Limb (tissue), 2 donors: ENCODE results near the gene MPEG1.
A peak's percentile ranks its signal among the peaks of the same experiment; 100 is the strongest.

Source experiments
- DNase-seq, 2 donors: peaks; one replicate each; pipeline ENCODE4 v3.0.0-alpha.2; 2016; ENCODE audit errors: extremely low spot score in 2 of 2

The MPEG1 gene, protein sequence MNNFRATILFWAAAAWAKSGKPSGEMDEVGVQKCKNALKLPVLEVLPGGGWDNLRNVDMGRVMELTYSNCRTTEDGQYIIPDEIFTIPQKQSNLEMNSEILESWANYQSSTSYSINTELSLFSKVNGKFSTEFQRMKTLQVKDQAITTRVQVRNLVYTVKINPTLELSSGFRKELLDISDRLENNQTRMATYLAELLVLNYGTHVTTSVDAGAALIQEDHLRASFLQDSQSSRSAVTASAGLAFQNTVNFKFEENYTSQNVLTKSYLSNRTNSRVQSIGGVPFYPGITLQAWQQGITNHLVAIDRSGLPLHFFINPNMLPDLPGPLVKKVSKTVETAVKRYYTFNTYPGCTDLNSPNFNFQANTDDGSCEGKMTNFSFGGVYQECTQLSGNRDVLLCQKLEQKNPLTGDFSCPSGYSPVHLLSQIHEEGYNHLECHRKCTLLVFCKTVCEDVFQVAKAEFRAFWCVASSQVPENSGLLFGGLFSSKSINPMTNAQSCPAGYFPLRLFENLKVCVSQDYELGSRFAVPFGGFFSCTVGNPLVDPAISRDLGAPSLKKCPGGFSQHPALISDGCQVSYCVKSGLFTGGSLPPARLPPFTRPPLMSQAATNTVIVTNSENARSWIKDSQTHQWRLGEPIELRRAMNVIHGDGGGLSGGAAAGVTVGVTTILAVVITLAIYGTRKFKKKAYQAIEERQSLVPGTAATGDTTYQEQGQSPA

DNA sequence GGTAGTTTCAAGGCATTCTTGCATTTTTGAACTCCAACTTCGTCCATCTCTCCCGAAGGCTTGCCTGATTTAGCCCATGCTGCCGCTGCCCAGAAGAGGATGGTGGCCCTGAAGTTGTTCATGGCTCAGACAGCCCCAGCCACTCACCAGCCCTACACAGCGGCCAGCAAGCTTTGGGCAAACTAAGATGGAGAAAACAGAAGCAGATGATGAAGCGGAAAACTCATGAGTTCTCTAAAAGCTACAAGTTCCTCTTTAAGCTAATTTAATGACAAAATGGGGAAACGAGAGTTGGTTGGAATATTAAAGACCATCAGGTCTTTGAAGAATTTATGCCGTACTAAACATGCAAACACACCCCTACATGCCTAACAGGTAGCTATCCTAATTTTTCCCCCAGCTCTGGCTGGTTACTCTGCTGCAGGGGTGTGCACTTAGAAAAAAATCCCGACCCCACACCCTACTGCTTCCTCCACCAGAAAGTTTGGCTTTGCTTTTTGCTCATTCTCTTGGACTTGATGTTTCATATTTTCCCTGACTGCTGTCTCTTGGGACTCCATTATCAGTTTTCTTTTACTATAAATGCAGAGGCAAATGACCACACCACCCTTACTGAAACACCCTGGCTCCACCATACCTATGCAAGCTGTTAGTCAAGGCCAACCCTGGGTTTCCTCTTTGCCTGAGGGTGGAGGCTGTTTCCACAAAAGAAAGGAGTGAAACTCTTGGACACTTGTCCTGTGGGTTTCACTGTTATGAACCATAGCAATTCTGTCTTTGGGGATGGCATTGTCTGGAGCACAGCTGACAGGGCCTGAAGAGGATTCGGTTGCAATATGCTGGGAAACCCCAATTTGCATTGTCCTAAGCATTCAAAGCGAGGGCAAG, at the start of gene MPEG1:
Gene MPEG1 (minus strand): TSS at position 184 of the 888 bp plus-strand sequence. CDS start 62 bp downstream, at position 122.
- no peak for DNase-seq

DNA sequence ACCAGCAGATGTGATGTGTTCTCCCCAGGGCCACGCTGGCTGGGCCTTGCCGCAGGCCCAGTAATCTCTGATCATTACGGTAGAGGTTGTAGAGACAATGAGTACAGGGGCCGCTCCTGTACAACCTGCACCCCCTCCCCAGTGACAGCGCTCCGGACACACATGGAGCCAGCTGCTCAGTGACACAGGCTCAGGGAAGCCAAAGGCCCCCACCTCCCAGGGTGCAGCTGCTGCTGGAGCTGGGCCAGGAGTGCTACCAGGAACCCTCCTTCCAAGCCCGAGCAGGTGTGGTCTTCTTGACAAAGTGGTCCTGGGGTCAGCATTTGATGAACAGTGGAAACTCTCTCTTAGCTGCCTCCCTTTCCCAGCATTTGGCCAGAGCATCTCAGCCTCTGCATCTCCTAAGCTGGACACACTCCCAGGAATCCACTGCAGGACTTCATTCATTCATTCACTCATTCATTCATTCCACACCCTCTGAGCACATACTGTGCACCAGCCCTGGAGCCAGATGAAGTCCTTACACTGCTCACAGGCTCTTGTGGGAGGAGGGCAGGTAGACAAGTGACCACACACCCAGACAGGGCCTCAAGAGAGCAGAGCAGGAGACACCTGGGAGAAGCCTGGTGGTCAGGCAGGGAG, 49.6 kb upstream of the MPEG1 start:
- no peak for DNase-seq

GRCh38 chr11:59261150-59261549, 48.4 kb upstream of the MPEG1 start:
- DNase-seq = no peak

GRCh38 chr11:59259867-59260475, 47.2 kb upstream of the MPEG1 start:
- no peak for DNase-seq

GRCh38 chr11:59259047-59259446, 46.3 kb upstream of the MPEG1 start:
- no peak for DNase-seq

DNA sequence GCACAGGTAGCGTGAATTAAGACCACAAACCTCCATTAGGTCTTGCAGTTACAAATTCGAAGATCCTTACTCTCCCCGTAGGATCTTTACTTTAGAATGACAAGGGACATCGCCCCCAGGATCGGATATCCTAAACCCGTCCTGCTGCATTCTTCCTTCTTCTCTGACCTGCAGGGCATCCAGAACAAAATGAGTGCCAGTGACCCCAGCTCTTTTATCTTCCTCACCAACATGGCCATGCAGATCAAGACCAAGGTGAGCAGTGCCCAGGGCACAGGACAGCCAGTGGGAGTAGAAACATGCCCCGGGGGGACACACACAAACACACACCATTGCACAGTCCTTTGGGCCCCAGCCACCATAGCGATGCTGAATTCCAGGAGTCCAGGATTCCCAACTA, 42.6 kb upstream of the MPEG1 start:
- DNase-seq = no peak

DNA sequence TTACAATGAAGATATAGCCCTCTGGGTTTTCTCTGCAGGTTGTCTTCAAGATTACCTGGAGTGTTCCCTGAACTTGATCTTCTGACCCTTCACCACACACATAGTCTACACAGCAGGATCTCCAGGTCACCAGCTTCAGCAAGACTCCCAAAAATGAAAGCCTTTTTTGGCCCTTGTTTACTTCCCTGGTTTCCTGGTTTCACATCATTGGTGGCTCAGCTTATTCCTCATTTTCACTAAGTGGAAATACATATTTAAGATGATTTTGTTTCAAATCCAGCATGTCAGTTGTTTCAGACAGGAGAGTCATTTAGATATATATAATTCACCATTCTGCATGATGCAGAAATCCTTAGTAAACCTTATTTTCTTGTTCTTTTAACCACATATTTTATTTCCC, 41.6 kb upstream of the MPEG1 start:
- no peak for DNase-seq

DNA sequence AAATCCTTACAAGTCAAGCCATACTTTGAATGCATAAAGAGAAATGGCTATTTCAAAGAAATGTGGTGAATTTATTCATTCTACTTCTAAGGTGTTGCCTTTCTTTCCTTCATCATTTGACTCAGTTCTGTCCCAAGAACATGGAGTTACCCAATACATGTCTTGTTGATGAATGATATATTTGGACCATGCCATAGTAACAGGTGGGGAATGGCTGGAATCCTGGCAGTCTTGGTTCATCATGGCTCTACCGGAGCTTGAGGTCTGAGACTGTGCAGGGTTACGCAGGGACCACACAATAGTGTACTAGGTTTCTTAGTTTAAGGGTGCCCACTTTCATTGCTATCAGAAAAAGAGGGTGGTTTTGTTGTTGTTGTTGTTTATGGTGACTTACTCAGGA, 40.3 kb upstream of the MPEG1 start:
- no peak for DNase-seq

- no peak for DNase-seq
Observed at GRCh38 chr11:59249535-59249934, 36.8 kb upstream of the MPEG1 start.

DNA sequence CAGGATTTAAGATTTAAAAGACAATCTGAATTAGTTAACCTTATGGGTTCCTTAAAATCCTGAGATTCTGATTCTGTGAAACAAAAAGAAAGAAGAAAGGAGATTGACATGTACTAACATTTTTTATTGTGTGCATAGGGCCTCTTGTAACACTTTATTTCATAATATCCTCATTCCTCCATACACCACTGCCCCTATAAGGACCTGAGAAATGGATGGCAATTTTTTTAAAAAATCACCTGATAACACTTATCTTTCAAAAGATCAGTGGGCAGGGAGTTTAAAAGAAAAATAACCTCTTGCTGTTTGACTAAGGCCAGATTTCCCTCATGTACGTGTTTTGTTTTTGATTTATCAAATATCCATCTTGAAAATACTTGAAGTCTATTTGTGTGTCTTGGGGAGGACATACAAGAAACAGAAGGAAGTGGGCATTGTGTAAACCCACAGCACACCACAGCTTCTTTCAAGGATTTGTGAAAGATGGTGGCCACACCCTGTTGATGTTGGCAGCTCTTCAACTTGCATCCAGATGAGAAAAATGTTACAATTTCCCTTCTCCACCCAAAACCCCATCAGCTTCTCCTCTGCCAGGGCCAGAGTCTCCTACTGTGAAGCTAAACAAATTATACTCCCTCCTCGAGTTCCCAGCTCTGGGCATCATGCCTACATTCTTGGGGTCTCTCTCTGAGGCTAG, 35.0 kb upstream of the MPEG1 start:
- peak in 1 of 2 donors; percentile 66 for DNase-seq

DNA sequence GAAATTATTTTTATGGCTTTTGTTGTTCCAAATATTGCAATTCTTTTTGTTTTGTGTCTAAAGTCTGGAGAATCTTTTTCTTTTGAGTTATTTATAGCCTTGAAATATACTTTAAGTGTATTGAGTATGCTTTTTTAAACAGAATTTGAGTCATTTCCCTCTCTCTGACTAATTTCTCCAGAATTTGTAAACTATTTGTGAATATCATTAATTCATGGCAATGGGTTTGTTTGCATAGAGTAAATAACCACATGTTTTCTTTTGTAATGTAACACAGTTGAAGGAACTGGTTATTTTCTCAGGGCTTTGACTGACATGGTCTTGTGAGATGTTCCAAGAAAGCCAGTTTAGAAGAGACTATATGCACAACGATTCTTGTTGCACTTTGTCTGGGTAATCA, 30.9 kb upstream of the MPEG1 start:
- no peak for DNase-seq

GRCh38 chr11:59240322-59240721, 27.6 kb upstream of the MPEG1 start:
- no peak for DNase-seq

DNA sequence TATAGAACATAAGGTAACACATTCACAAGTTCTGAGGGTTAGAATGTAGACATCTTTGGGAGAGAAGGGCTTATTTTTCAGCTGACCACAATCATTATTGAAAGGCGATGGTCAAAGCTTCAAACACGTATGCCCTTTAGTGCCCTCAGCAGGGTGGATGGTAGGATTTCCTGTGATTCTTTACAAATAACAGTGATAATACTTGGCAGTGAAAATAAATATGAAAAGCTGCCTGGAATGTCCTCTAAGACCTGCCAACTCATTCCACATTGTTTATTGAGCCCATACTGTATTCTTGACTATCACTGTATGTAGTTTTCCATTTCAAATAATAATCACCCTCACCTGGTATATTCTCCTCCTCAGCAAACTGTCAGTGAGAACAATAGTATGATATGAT, 13.7 kb upstream of the MPEG1 start:
- DNase-seq = no peak

DNA sequence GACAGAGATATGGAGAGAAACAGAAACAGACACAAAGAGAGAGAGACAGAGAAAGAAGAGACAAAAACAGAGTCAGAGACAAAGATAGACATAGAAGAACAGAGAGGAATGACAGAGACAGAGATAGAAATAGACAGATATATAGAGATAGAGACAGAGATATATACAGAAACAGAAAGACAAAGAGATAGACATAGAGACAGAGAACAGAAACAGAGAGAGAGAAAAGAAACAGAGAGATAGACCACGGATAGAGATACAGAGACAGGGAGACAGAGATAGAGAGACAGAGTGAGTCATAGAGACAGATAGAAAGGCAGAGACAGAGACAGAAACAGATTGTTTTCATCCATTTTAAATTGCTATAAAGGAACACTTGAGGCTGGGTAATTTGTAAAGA, 12.3 kb upstream of the MPEG1 start:
- no peak for DNase-seq

GRCh38 chr11:59224351-59224928, 11.7 kb upstream of the MPEG1 start:
- DNase-seq = no peak

DNA sequence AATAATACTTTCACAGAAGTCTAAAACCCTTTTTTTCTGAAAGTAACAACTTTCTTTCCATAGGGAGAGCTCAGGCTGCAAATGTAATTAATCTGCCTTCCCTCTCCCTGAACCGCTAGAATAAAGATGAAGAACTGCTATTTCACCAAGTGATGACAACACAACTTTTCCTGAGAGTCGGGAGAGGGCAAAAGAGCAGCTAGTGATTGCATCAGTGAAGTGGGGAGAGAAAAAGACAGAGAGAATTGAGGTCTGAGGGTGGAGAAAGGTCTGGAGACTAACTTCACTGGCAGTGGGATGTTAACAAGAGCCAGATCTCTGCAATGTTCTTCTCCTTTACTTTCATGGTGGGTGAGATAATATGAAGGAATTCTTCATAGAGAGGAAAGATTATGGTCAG, 10.9 kb upstream of the MPEG1 start:
- DNase-seq = no peak

GRCh38 chr11:59223177-59223576, 10.4 kb upstream of the MPEG1 start:
- no peak for DNase-seq

GRCh38 chr11:59222464-59223060, 9.8 kb upstream of the MPEG1 start:
- DNase-seq = no peak

DNA sequence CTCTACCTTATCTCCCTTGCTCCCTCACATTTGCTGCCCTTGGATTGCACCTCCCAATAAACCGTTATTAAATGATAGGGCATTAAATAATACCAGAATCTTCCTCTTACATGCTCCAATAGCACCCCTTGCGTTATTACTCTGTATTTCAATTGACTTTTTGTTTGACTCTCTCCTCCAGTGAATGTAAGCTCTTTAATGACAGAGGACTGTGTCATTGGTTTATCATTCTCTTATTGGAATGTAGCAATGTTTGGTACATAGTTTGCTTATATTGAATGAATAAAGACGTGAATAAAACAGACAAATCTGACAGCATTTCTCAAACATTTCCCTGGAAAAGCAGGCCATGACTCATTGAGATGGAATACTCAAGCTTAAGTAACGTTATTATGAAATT, 8.7 kb upstream of the MPEG1 start:
- no peak for DNase-seq

DNA sequence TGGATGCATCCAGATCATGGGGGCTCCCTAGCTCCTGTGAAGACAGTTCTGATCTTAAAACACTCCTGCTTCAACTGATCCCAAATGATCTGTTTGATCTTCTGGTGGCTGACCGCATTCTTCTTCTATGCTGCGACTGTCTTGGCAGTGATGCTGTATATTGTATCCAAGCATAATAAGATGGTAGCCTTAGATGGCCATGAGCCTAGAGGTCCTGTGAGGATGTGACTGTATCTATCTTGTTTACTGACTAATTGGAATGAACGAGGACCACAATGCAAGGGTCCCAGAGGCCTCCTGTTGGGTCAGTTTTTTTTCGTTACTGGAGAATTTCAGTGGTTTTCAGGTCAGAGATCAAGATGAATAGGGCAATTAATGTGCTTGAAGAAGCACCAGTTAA, 7.1 kb upstream of the MPEG1 start:
- DNase-seq = no peak
